GM12892 (cell line): ENCODE data around the gene HSPA4L.

ENCODE experiments used
- POLR2A ChIP-seq: IDR thresholded peaks from 2 replicates; pipeline ENCODE4 v1.6.1; 2011; ENCODE audit warnings: low read depth, low read length, control low read depth
- TAF1 ChIP-seq: IDR thresholded peaks from 2 replicates; pipeline ENCODE4 v1.6.1; 2011; ENCODE audit warnings: low read depth, mild to moderate bottlenecking, control low read depth, low read length, borderline replicate concordance

- TF ChIP-seq TAF1 (no peak), POLR2A (no peak)
Observed at GRCh38 chr4:127771535-127772275, 10.4 kb upstream of the HSPA4L start.
